Measurements from ENCODE around the gene NR2C1.

DNA sequence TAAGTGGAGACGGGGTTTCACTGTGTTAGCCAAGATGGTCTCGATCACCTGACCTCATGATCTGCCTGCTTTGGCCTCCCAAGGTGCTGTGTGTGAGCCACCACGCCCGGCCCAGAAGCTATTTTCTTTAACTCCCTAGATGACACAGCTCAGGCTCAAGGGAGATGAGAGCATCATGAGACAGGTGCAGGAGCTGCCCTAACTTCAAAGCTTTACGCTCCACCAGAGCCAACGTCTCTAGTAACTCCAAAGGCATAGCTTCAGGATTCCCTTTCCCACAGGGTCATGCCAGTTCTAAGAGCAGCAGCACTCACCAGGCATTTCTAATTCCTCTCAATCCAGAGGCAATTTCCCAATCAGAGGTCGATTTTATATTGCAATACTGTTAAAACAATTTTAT lies 91.0 kb downstream of the NR2C1 start:
- TF ChIP-seq, protein P1, sequence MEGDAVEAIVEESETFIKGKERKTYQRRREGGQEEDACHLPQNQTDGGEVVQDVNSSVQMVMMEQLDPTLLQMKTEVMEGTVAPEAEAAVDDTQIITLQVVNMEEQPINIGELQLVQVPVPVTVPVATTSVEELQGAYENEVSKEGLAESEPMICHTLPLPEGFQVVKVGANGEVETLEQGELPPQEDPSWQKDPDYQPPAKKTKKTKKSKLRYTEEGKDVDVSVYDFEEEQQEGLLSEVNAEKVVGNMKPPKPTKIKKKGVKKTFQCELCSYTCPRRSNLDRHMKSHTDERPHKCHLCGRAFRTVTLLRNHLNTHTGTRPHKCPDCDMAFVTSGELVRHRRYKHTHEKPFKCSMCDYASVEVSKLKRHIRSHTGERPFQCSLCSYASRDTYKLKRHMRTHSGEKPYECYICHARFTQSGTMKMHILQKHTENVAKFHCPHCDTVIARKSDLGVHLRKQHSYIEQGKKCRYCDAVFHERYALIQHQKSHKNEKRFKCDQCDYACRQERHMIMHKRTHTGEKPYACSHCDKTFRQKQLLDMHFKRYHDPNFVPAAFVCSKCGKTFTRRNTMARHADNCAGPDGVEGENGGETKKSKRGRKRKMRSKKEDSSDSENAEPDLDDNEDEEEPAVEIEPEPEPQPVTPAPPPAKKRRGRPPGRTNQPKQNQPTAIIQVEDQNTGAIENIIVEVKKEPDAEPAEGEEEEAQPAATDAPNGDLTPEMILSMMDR (IDR thresholded peaks at IDR 0.05 in 2 of 3, conservative IDR thresholded peaks at IDR 0.05 in 1 of 3; ENCODE audit: control insufficient read depth in 2 of 3, extremely low read depth in 1 of 3, insufficient read depth in 1 of 3, low read depth in 3 of 3, low read length in 3 of 3), result no peak
- no peak for TF ChIP-seq NFYB (IDR thresholded peaks at IDR 0.05; ENCODE audit: insufficient read depth, low read depth, low read length)
- no peak for TF ChIP-seq RFX5 (IDR thresholded peaks at IDR 0.05; ENCODE audit: low read depth, low read length)
- TF ChIP-seq CREB1 (IDR thresholded peaks at IDR 0.05; ENCODE audit: low read depth), result no peak
- no peak for TF ChIP-seq RCOR1 (conservative IDR thresholded peaks at IDR 0.05; ENCODE audit: low read depth, low read length)
- no peak for TF ChIP-seq NR2C2 (IDR thresholded peaks at IDR 0.05; ENCODE audit: borderline replicate concordance, control insufficient read depth, insufficient read length, low read depth)
- no peak for TF ChIP-seq BRCA1 (IDR thresholded peaks at IDR 0.05; ENCODE audit: low read depth, low read length)
- TF ChIP-seq ESRRA (IDR thresholded peaks at IDR 0.05; ENCODE audit: low read length), result no peak
- no peak for TF ChIP-seq SP1 (IDR thresholded peaks at IDR 0.05; ENCODE audit: low read depth, low read length)
- TF ChIP-seq POLR2AphosphoS2 (IDR thresholded peaks at IDR 0.05; ENCODE audit: low read depth, low read length), result no peak
- TF ChIP-seq, protein P2, sequence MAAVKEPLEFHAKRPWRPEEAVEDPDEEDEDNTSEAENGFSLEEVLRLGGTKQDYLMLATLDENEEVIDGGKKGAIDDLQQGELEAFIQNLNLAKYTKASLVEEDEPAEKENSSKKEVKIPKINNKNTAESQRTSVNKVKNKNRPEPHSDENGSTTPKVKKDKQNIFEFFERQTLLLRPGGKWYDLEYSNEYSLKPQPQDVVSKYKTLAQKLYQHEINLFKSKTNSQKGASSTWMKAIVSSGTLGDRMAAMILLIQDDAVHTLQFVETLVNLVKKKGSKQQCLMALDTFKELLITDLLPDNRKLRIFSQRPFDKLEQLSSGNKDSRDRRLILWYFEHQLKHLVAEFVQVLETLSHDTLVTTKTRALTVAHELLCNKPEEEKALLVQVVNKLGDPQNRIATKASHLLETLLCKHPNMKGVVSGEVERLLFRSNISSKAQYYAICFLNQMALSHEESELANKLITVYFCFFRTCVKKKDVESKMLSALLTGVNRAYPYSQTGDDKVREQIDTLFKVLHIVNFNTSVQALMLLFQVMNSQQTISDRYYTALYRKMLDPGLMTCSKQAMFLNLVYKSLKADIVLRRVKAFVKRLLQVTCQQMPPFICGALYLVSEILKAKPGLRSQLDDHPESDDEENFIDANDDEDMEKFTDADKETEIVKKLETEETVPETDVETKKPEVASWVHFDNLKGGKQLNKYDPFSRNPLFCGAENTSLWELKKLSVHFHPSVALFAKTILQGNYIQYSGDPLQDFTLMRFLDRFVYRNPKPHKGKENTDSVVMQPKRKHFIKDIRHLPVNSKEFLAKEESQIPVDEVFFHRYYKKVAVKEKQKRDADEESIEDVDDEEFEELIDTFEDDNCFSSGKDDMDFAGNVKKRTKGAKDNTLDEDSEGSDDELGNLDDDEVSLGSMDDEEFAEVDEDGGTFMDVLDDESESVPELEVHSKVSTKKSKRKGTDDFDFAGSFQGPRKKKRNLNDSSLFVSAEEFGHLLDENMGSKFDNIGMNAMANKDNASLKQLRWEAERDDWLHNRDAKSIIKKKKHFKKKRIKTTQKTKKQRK (IDR thresholded peaks at IDR 0.05; ENCODE audit: low read depth, low read length), result no peak
- TF ChIP-seq MXI1 (IDR thresholded peaks at IDR 0.05; ENCODE audit: low read depth, low read length), result no peak

Measured in GM12878 (cell line).